Mucosa of rectum (tissue), 2 donors: Measurements from ENCODE around the gene SPC24.

Source experiments
- H3K27ac ChIP-seq, 2 donors: one replicate each; pipeline ENCODE4 v1.7.0; 2013; ENCODE audit warnings: inconsistent platforms in 2 of 2, low read depth in 2 of 2, low read length in 2 of 2
- H3K27me3 ChIP-seq, 2 donors: one replicate each; pipeline ENCODE4 v1.7.0; 2013; ENCODE audit warnings: low read length in 2 of 2; ENCODE audit not compliant: control insufficient read depth in 2 of 2, insufficient read depth in 2 of 2
- H3K36me3 ChIP-seq, 2 donors: one replicate each; pipeline ENCODE4 v1.7.0; 2013; ENCODE audit warnings: low read length in 2 of 2; ENCODE audit not compliant: control insufficient read depth in 2 of 2, insufficient read depth in 2 of 2
- H3K4me1 ChIP-seq, 2 donors: one replicate each; pipeline ENCODE4 v1.7.0; 2013; ENCODE audit warnings: low read length in 2 of 2, mild to moderate bottlenecking in 1 of 2; ENCODE audit not compliant: control insufficient read depth in 2 of 2, insufficient read depth in 2 of 2
- H3K4me3 ChIP-seq, 2 donors: one replicate each; pipeline ENCODE4 v1.7.0; 2013; ENCODE audit warnings: low read length in 2 of 2
- H3K9ac ChIP-seq, 2 donors: one replicate each; pipeline ENCODE4 v1.7.0; 2013; ENCODE audit warnings: low read length in 2 of 2, low read depth in 1 of 2, mild to moderate bottlenecking in 1 of 2
- H3K9me3 ChIP-seq, 2 donors: one replicate each; pipeline ENCODE4 v1.7.0; 2013; ENCODE audit warnings: low read length in 2 of 2; ENCODE audit not compliant: control insufficient read depth in 2 of 2
- donor health status: healthy.
- donor health status: Normal muscosa, but diverticular disease.

Gene SPC24

GRCh38 chr19:11177592-11177991 lies 22.0 kb upstream of the SPC24 start:
- H3K9me3 ChIP-seq = no peaks in the 10 kb centered on the region
- H3K27me3 ChIP-seq = no peaks in the 10 kb centered on the region
- H3K4me1 ChIP-seq = peaks cover 6 to 10% of the 10 kb centered on the region in 2 donors
- H3K36me3 ChIP-seq = peaks cover 20 to 24% of the 10 kb centered on the region in 2 donors
- no peak overlapping the region for H3K4me3 ChIP-seq
- H3K27ac ChIP-seq = no peak overlapping the region
- no peak overlapping the region for H3K9ac ChIP-seq

GRCh38 chr19:11176466-11177193 lies 21.0 kb upstream of the SPC24 start:
- H3K9me3 ChIP-seq = no peaks in the 10 kb centered on the region
- H3K36me3 ChIP-seq = peaks cover 21 to 28% of the 10 kb centered on the region in 2 donors
- peaks cover 6 to 10% of the 10 kb centered on the region in 2 donors for H3K4me1 ChIP-seq
- no peak overlapping the region for H3K27ac ChIP-seq
- H3K27me3 ChIP-seq = no peaks in the 10 kb centered on the region
- no peak overlapping the region for H3K4me3 ChIP-seq
- H3K9ac ChIP-seq = no peak overlapping the region

DNA sequence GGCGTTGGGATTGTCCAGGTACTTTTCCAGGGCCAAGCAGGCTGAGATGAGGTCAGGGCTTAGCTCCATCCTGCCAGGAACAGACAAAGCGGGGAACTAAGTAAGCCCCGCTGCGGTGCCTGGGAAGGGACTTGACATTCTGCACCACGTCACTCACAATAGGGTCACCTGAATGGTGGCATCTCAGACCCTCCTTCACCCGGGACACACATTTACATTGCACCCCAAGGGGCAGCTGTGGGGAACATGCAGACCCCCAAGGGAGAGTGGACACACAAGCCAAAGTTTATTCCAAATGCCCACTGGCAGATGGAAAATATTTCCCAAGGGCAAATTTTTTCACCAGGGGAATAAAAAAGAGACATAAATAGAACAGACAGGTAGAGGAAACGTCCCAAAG lies 20.3 kb upstream of the SPC24 start:
- no peak overlapping the region for H3K27ac ChIP-seq

GRCh38 chr19:11174336-11174735 lies 18.8 kb upstream of the SPC24 start:
- Histone ChIP-seq H3K9me3 (no peaks in the 10 kb centered on the region), H3K9ac (no peak overlapping the region), H3K36me3 (peaks cover 28 to 32% of the 10 kb centered on the region in 2 donors), H3K27me3 (no peaks in the 10 kb centered on the region), H3K4me3 (no peak overlapping the region), H3K4me1 (peaks cover 0 to 3% of the 10 kb centered on the region in 2 donors), H3K27ac (no peak overlapping the region)

More for the DNA sequence above, 20.3 kb upstream of the SPC24 start:
- peaks cover 21 to 28% of the 10 kb centered on the region in 2 donors for H3K36me3 ChIP-seq
- H3K4me3 ChIP-seq = no peak overlapping the region
- no peaks in the 10 kb centered on the region for H3K27me3 ChIP-seq
- H3K4me1 ChIP-seq = peaks cover 6 to 10% of the 10 kb centered on the region in 2 donors
- H3K9me3 ChIP-seq = no peaks in the 10 kb centered on the region
- H3K9ac ChIP-seq = no peak overlapping the region

- H3K4me1 ChIP-seq = peaks cover 0 to under 1% of the 10 kb centered on the region in 2 donors
- H3K27me3 ChIP-seq = no peaks in the 10 kb centered on the region
- H3K27ac ChIP-seq = no peak overlapping the region
- no peak overlapping the region for H3K9ac ChIP-seq
- H3K36me3 ChIP-seq = peaks cover 27 to 33% of the 10 kb centered on the region in 2 donors
- H3K4me3 ChIP-seq = no peak overlapping the region
- no peaks in the 10 kb centered on the region for H3K9me3 ChIP-seq
Measured at GRCh38 chr19:11173516-11174155, 18.1 kb upstream of the SPC24 start.

GRCh38 chr19:11172576-11172975 lies 17.0 kb upstream of the SPC24 start:
- Histone ChIP-seq H3K4me1 (no peaks in the 10 kb centered on the region), H3K36me3 (peaks cover 27 to 28% of the 10 kb centered on the region in 2 donors), H3K27me3 (no peaks in the 10 kb centered on the region), H3K9ac (no peak overlapping the region), H3K9me3 (no peaks in the 10 kb centered on the region), H3K27ac (no peak overlapping the region), H3K4me3 (no peak overlapping the region)

- no peak overlapping the region for H3K4me3 ChIP-seq
- no peaks in the 10 kb centered on the region for H3K27me3 ChIP-seq
- no peak overlapping the region for H3K27ac ChIP-seq
- peaks cover 2 to 3% of the 10 kb centered on the region in 2 donors for H3K4me1 ChIP-seq
- peaks cover 27 to 32% of the 10 kb centered on the region in 2 donors for H3K36me3 ChIP-seq
- no peaks in the 10 kb centered on the region for H3K9me3 ChIP-seq
- no peak overlapping the region for H3K9ac ChIP-seq
Measured at GRCh38 chr19:11171144-11171543, 15.6 kb upstream of the SPC24 start.

- Histone ChIP-seq H3K4me1 (peaks cover 3 to 10% of the 10 kb centered on the region in 2 donors), H3K9me3 (no peaks in the 10 kb centered on the region), H3K36me3 (peaks cover 30 to 32% of the 10 kb centered on the region in 2 donors), H3K27me3 (no peaks in the 10 kb centered on the region), H3K27ac (no peak overlapping the region), H3K4me3 (no peak overlapping the region), H3K9ac (no peak overlapping the region)
Measured at GRCh38 chr19:11169896-11170678, 14.5 kb upstream of the SPC24 start.

- Histone ChIP-seq H3K4me3 (no peak overlapping the region), H3K4me1 (peaks cover 3 to 16% of the 10 kb centered on the region in 2 donors), H3K9me3 (no peaks in the 10 kb centered on the region), H3K27me3 (no peaks in the 10 kb centered on the region), H3K9ac (no peak overlapping the region), H3K27ac (no peak overlapping the region), H3K36me3 (peaks cover 21% of the 10 kb centered on the region in 2 donors)
Measured at GRCh38 chr19:11168568-11168967, 13.0 kb upstream of the SPC24 start.
